ENCODE measurements around the gene ITPRIPL2. TPM values are rescaled to one million over a fixed set of nuclear protein-coding genes. Genes with fewer than 3 reads are reported as not detected.

ITPRIPL2 gene
- polyA plus RNA-seq, 1 donor (not counting 4 experiments of a cell fraction or from before 2014, with no cell fraction given), result 5.9 TPM

GRCh38 chr16:19162085-19162484 is 48.3 kb downstream of the ITPRIPL2 start:
- Histone ChIP-seq H3K4me1 (ENCODE audit: control insufficient read depth, extremely low read depth, insufficient read depth, low read length) (no peaks in the 10 kb centered on the region), H3K27me3 (ENCODE audit: control insufficient read depth, extremely low read depth, insufficient read depth, low read length) (no peaks in the 10 kb centered on the region), H3K27ac (ENCODE audit: control insufficient read depth, insufficient read depth, low read length) (no peak overlapping the region), H3K4me2 (ENCODE audit: control insufficient read depth, extremely low read depth, insufficient read depth, low read depth, low read length) (no peak overlapping the region), H3K4me3 (ENCODE audit: control insufficient read depth in 2 of 3, extremely low read depth in 1 of 3, insufficient read depth in 2 of 3, low read depth in 1 of 3, low read length in 3 of 3) (no peak overlapping the region), H4K20me1 (ENCODE audit: control insufficient read depth, extremely low read depth, insufficient read depth, low read length) (no peaks in the 10 kb centered on the region), H3K9ac (ENCODE audit: control insufficient read depth, extremely low read depth, insufficient read depth, low read length) (no peak overlapping the region), H3K9me1 (ENCODE audit: control insufficient read depth, extremely low read depth, insufficient read depth, low read length) (no peaks in the 10 kb centered on the region), H3K79me2 (ENCODE audit: control insufficient read depth, insufficient read depth, low read length) (no peaks in the 10 kb centered on the region), H3K36me3 (ENCODE audit: control insufficient read depth in 2 of 2, extremely low read depth in 1 of 2, insufficient read depth in 2 of 2, low read length in 2 of 2) (no peaks in the 10 kb centered on the region), H3K9me3 (ENCODE audit: control insufficient read depth, low read depth, low read length) (no peaks in the 10 kb centered on the region), H2AFZ (ENCODE audit: control insufficient read depth, low read length) (no peak overlapping the region)
- dilution Hi-C loops (cut with MboI; ENCODE audit: extremely low pct_ligation_motif_present, low sequenced_read_pairs), result no loop called here
- TF ChIP-seq CTCF (optimal IDR thresholded peaks at IDR 0.05 in 1 of 3, IDR thresholded peaks at IDR 0.05 in 1 of 3, conservative IDR thresholded peaks at IDR 0.05 in 1 of 3; ENCODE audit: extremely low read depth in 1 of 3, insufficient read depth in 2 of 3, low read length in 3 of 3) (no peak), EZH2 (IDR thresholded peaks at IDR 0.05; ENCODE audit: low read length) (no peak)
- DNase-seq (ENCODE audit: low read depth, low spot score), result no peak
- no peak for FAIRE-seq

- no peak for FAIRE-seq
- no peak overlapping the region for H3K4me2 ChIP-seq (ENCODE audit: control insufficient read depth, extremely low read depth, insufficient read depth, low read depth, low read length)
- TF ChIP-seq EZH2 (IDR thresholded peaks at IDR 0.05; ENCODE audit: low read length) (no peak), CTCF (optimal IDR thresholded peaks at IDR 0.05 in 1 of 3, IDR thresholded peaks at IDR 0.05 in 1 of 3, conservative IDR thresholded peaks at IDR 0.05 in 1 of 3; ENCODE audit: extremely low read depth in 1 of 3, insufficient read depth in 2 of 3, low read length in 3 of 3) (no peak)
- H3K27me3 ChIP-seq (ENCODE audit: control insufficient read depth, extremely low read depth, insufficient read depth, low read length), result peaks cover 6% of the 10 kb centered on the region
- H2AFZ ChIP-seq (ENCODE audit: control insufficient read depth, low read length), result no peak overlapping the region
- H3K4me1 ChIP-seq (ENCODE audit: control insufficient read depth, extremely low read depth, insufficient read depth, low read length), result peaks cover 2% of the 10 kb centered on the region
- H3K4me3 ChIP-seq (ENCODE audit: control insufficient read depth in 2 of 3, extremely low read depth in 1 of 3, insufficient read depth in 2 of 3, low read depth in 1 of 3, low read length in 3 of 3), result no peak overlapping the region
- no peaks in the 10 kb centered on the region for H3K79me2 ChIP-seq (ENCODE audit: control insufficient read depth, insufficient read depth, low read length)
- dilution Hi-C loops (cut with MboI; ENCODE audit: extremely low pct_ligation_motif_present, low sequenced_read_pairs), result no loop called here
- H3K9me1 ChIP-seq (ENCODE audit: control insufficient read depth, extremely low read depth, insufficient read depth, low read length), result no peaks in the 10 kb centered on the region
- no peaks in the 10 kb centered on the region for H4K20me1 ChIP-seq (ENCODE audit: control insufficient read depth, extremely low read depth, insufficient read depth, low read length)
- no peak overlapping the region for H3K9ac ChIP-seq (ENCODE audit: control insufficient read depth, extremely low read depth, insufficient read depth, low read length)
- DNase-seq (ENCODE audit: low read depth, low spot score), result no peak
- no peaks in the 10 kb centered on the region for H3K36me3 ChIP-seq (ENCODE audit: control insufficient read depth in 2 of 2, extremely low read depth in 1 of 2, insufficient read depth in 2 of 2, low read length in 2 of 2)
- H3K27ac ChIP-seq (ENCODE audit: control insufficient read depth, insufficient read depth, low read length), result no peak overlapping the region
- no peaks in the 10 kb centered on the region for H3K9me3 ChIP-seq (ENCODE audit: control insufficient read depth, low read depth, low read length)
These were observed 49.5 kb downstream of the ITPRIPL2 start for GRCh38 chr16:19163215-19163614.
